Measurements from ENCODE around the gene MVB12A. TPM values are rescaled to one million over a fixed set of nuclear protein-coding genes. Genes with fewer than 3 reads are reported as not detected.

Gene MVB12A
- total and polyA plus RNA-seq, 9 of the 15 experiments (the other 6 are each of a cell fraction or from before 2014, with no cell fraction given) = 1.2 to 46.2 (median 22.4) TPM

GRCh38 chr19:17469481-17470067 lies 49.7 kb downstream of the MVB12A start (continued):
- TF ChIP-seq BHLHE40 (IDR thresholded peaks at IDR 0.05; ENCODE audit: low read length) (peak; percentile 85), MEIS2 (IDR thresholded peaks at IDR 0.05; ENCODE audit: partially characterized antibody) (no peak), MTA1 (IDR thresholded peaks at IDR 0.05; ENCODE audit: borderline replicate concordance) (no peak), ZNF639 (CRISPR knock-in tag; conservative IDR thresholded peaks at IDR 0.05 in 1 of 2, IDR thresholded peaks at IDR 0.05 in 1 of 2) (0 out of 4 replicates have a peak, but pooled peaks of 1 of the 2 experiments have one; percentile 38), GTF2E2 (tag; IDR thresholded peaks at IDR 0.05) (no peak), NEUROD1 (IDR thresholded peaks at IDR 0.05; ENCODE audit: borderline replicate concordance, low read depth, low read length, partially characterized antibody) (peak; percentile 12), BRF1 (IDR thresholded peaks at IDR 0.05; ENCODE audit: borderline replicate concordance, extremely low read depth, insufficient read length) (no peak), SIX5 (IDR thresholded peaks at IDR 0.05; ENCODE audit: borderline replicate concordance in 1 of 2, insufficient read depth in 1 of 2, low read depth in 1 of 2, low read length in 2 of 2) (no peak), HINFP (tag; conservative IDR thresholded peaks at IDR 0.05; ENCODE audit: low read depth) (peak; percentile 99), CHAMP1 (IDR thresholded peaks at IDR 0.05) (no peak), MBD1 (CRISPR knock-in tag; IDR thresholded peaks at IDR 0.05) (no peak), CHD2 (IDR thresholded peaks at IDR 0.05; ENCODE audit: low read depth, low read length) (peak; percentile 53), L3MBTL2 (IDR thresholded peaks at IDR 0.05) (peak; percentile 66; the same call in 1 of the 2 replicates), TRIM28 (IDR thresholded peaks at IDR 0.05) (no peak), TGIF2 (CRISPR knock-in tag; IDR thresholded peaks at IDR 0.05) (no peak), MLLT1 (IDR thresholded peaks at IDR 0.05) (no peak), DPF2 (IDR thresholded peaks at IDR 0.05) (no peak; the same call in 1 of the 2 replicates), HDAC1 (IDR thresholded peaks at IDR 0.05) (no peak; a peak in 1 of 4 replicates), ZEB2 (IDR thresholded peaks at IDR 0.05) (no peak), RBBP5 (IDR thresholded peaks at IDR 0.05; ENCODE audit: borderline replicate concordance, insufficient read depth, low read length, poor library complexity, severe bottlenecking) (peak; percentile 57)
